Spleen (tissue), 7 donors: ENCODE measurements around the gene CCSER2.

Source experiments
- POLR2A ChIP-seq, 3 donors: fragments of 450-650 bp; IDR thresholded peaks; one replicate each; pipeline ENCODE4 v1.5.1; 2017; ENCODE audit warnings: antibody characterized with exemption in 3 of 3, mild to moderate bottlenecking in 1 of 3
- POLR2AphosphoS5 ChIP-seq, 3 donors: sonication (generic); formaldehyde crosslinking; IDR thresholded peaks; one replicate each; pipeline ENCODE4 v1.5.1; 2017; ENCODE audit warnings: antibody characterized with exemption in 3 of 3
- TF ChIP-seq, protein P1 (sequence below), 11 experiments: fragments of 200-600 bp in 7 of 11; fragments of 450-650 bp in 4 of 11; sonication (generic) in 4 of 11; IDR thresholded peaks in 8 of 11; conservative IDR thresholded peaks in 3 of 11; 1 replicate in 7 of 11; 2 replicates in 4 of 11; pipeline versions ENCODE4 v1.4.0 to v1.8.0; 2016 to 2021; ENCODE audit warnings: antibody characterized with exemption in 11 of 11, inconsistent platforms in 4 of 11, mild to moderate bottlenecking in 1 of 11
- donor health status: DM: no; HTN: no; CAD: no; lungs with moderate emphysema.
- donor health status: DM: no; HTN: no; CAD: no.
- donor health status: DM: no; HTN: no; CAD: no.

DNA sequence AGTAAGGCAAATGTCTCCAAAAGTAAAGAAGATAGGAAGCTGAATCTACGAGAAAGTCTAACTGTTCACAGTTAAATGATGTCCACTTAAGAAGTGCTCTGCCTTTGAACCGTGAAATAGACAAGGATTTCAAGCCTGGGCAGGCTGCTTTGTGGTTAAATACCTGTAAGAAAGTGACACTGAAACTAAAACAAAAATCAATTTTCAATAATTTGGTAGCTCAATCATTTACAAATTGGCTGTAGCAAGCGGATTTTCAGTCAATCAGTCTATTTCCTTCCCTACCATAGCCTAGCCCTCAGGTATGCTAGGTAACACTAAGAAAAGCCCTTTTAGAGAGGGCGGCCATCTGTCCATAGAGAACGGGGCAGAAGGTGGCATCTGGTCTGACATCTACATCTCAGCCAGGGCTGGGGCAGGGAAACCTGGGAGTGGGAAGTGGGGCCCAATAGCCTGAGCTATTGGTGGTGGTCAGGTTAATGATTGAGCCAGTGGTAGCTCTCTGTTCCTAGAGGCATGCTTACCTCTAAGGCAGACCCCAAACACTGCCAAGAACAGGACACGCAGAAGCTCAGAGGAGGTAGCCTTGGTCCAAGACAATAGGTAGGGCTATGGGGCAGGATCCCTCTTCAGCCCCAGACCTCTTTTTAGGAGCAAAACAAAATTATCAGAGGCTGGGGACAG is 223.2 kb downstream of the CCSER2 start:
- TF ChIP-seq POLR2A (IDR thresholded peaks at IDR 0.05), result no peak
- TF ChIP-seq POLR2AphosphoS5 (IDR thresholded peaks at IDR 0.05), result no peak
- TF ChIP-seq, protein P1, sequence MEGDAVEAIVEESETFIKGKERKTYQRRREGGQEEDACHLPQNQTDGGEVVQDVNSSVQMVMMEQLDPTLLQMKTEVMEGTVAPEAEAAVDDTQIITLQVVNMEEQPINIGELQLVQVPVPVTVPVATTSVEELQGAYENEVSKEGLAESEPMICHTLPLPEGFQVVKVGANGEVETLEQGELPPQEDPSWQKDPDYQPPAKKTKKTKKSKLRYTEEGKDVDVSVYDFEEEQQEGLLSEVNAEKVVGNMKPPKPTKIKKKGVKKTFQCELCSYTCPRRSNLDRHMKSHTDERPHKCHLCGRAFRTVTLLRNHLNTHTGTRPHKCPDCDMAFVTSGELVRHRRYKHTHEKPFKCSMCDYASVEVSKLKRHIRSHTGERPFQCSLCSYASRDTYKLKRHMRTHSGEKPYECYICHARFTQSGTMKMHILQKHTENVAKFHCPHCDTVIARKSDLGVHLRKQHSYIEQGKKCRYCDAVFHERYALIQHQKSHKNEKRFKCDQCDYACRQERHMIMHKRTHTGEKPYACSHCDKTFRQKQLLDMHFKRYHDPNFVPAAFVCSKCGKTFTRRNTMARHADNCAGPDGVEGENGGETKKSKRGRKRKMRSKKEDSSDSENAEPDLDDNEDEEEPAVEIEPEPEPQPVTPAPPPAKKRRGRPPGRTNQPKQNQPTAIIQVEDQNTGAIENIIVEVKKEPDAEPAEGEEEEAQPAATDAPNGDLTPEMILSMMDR (IDR thresholded peaks at IDR 0.05 in 8 of 11, conservative IDR thresholded peaks at IDR 0.05 in 3 of 11), result no peak
